Activated B cell treated with CpG ODN at 0.5 μM for 24 hours (primary cell): ENCODE measurements around the gene TAOK2. TPM values are rescaled to one million over a fixed set of nuclear protein-coding genes. Genes with fewer than 3 reads are reported as not detected.

Source experiments
- ATAC-seq: fragments of 200-7000 bp; cut with Tn5 transposase; one replicate; pipeline ENCODE4 v1.10.0; 2021; ENCODE audit warnings: low read depth, mild to moderate bottlenecking, moderate library complexity
- CTCF ChIA-PET: fragments of 350-600 bp; sonication (Branson Sonifier 250); formaldehyde crosslinking; loops from one replicate; lab custom pipeline; 2021; ENCODE audit warnings: antibody characterized with exemption; lab: Charles Lee
- POLR2A ChIA-PET: fragments of 350-600 bp; sonication (Branson Sonifier 250); formaldehyde crosslinking; loops from one replicate; lab custom pipeline; 2021; ENCODE audit warnings: antibody characterized with exemption; lab: Charles Lee
- DNase-seq: peaks from one replicate; pipeline ENCODE4 v3.0.0; 2022
- H3K27ac Mint-ChIP-seq: one replicate; pipeline ENCODE4 v1.8.0; 2020; ENCODE audit warnings: mixed read lengths
- H3K27me3 Mint-ChIP-seq: one replicate; pipeline ENCODE4 v1.8.0; 2021; ENCODE audit warnings: mixed read lengths
- H3K36me3 Mint-ChIP-seq: one replicate; pipeline ENCODE4 v1.8.0; 2021; ENCODE audit warnings: low read depth, mixed read lengths
- H3K4me1 Mint-ChIP-seq: one replicate; pipeline ENCODE4 v1.8.0; 2021; ENCODE audit warnings: mixed read lengths
- H3K4me3 Mint-ChIP-seq: one replicate; pipeline ENCODE4 v1.8.0; 2020; ENCODE audit warnings: mild to moderate bottlenecking, mixed read lengths
- H3K9me3 Mint-ChIP-seq: one replicate; pipeline ENCODE4 v1.8.0; 2020; ENCODE audit warnings: mixed read lengths
- CTCF ChIP-seq: fragments of 200-600 bp; IDR thresholded peaks from one replicate; pipeline ENCODE4 v1.8.0; 2022; ENCODE audit warnings: antibody characterized with exemption, mild to moderate bottlenecking
- intact Hi-C: fragments of 100-400 bp; cut with micrococcal nuclease; formaldehyde crosslinking; loops from one replicate; pipeline ENCODE4 v1.15.1; 2024
- total RNA-seq: library from RNA; stranded (reverse); gene quantifications from 2 replicates; pipeline ENCODE4 v1.2.3, GENCODE V29; 2022

Gene TAOK2
- total RNA-seq, 1 donor from 2014 or later, result 36.1 TPM

- CTCF ChIA-PET, result no interaction called here
- Mint-ChIP-seq H3K27ac (no peak overlapping the region), H3K4me1 (no peaks in the 10 kb centered on the region), H3K36me3 (peaks cover 79% of the 10 kb centered on the region), H3K9me3 (no peaks in the 10 kb centered on the region), H3K27me3 (no peaks in the 10 kb centered on the region), H3K4me3 (no peak overlapping the region)
- TF ChIP-seq CTCF, result no peak
- DNase-seq (no peak), ATAC-seq (no peak)
- intact Hi-C loops, result no loop called here
- POLR2A ChIA-PET, result interaction anchor here (1.7 kb wide), 1 partner anchor 15 kb away, joined by 4 read pairs; the partner anchor contains the start of gene TAOK2
Observed at GRCh38 chr16:29988346-29989075, 14.8 kb downstream of the TAOK2 start.

GRCh38 chr16:29989111-29989858, 15.6 kb downstream of the TAOK2 start:
- POLR2A ChIA-PET, result interaction anchor here (0.7 kb wide), 1 partner anchor 49 kb away, joined by 15 read pairs; no protein-coding TSS in a partner anchor
- intact Hi-C loops, result no loop called here
- no peak overlapping the region for H3K27ac Mint-ChIP-seq
- DNase-seq (no peak), ATAC-seq (no peak)
- no peaks in the 10 kb centered on the region for H3K27me3 Mint-ChIP-seq
- CTCF ChIA-PET, result no interaction called here
- no peak overlapping the region for H3K4me3 Mint-ChIP-seq
- peaks cover 73% of the 10 kb centered on the region for H3K36me3 Mint-ChIP-seq
- peaks cover 3% of the 10 kb centered on the region for H3K4me1 Mint-ChIP-seq
- TF ChIP-seq CTCF, result no peak
- H3K9me3 Mint-ChIP-seq, result no peaks in the 10 kb centered on the region

GRCh38 chr16:29990034-29990433, 16.4 kb downstream of the TAOK2 start:
- Mint-ChIP-seq H3K9me3 (no peaks in the 10 kb centered on the region), H3K4me3 (no peak overlapping the region), H3K27me3 (no peaks in the 10 kb centered on the region), H3K36me3 (peaks cover 66% of the 10 kb centered on the region), H3K4me1 (peaks cover 11% of the 10 kb centered on the region), H3K27ac (no peak overlapping the region)
- DNase-seq (no peak), ATAC-seq (no peak)
- ChIA-PET CTCF (no interaction called here), POLR2A (interaction anchor here (0.6 kb wide), 2 partner anchors 54 to 205 kb away, joined by 3 read pairs; no protein-coding TSS in a partner anchor)
- TF ChIP-seq CTCF, result no peak
- intact Hi-C loops, result no loop called here

- POLR2A ChIA-PET, result interaction anchor here (0.6 kb wide), 3 partner anchors 53 to 1025 kb away, joined by 3 to 4 read pairs (median 3); no protein-coding TSS in a partner anchor
- Mint-ChIP-seq H3K27me3 (no peaks in the 10 kb centered on the region), H3K4me3 (no peak overlapping the region), H3K27ac (no peak overlapping the region), H3K9me3 (no peaks in the 10 kb centered on the region), H3K4me1 (peaks cover 13% of the 10 kb centered on the region), H3K36me3 (peaks cover 66% of the 10 kb centered on the region)
- no peak for DNase-seq
- CTCF ChIA-PET, result interaction anchor here (0.5 kb wide), 1 partner anchor 25 kb away, joined by 3 read pairs; no protein-coding TSS in a partner anchor
- intact Hi-C loops, result no loop called here
- no peak for TF ChIP-seq CTCF
- ATAC-seq, result no peak
Observed at GRCh38 chr16:29990883-29991570, 17.4 kb downstream of the TAOK2 start.
